NCI-H187 (cell line): ENCODE measurements around the gene DRG1.
"Not testable (repeated sequence)": the region's sequence is repeated elsewhere in the genome, so short reads cannot be mapped to it uniquely, and the experiment has no call there.

ENCODE experiments used
- DNase-seq, 2 experiments: peaks; one replicate each; lab custom pipeline; 2025; lab: John Stamatoyannopoulos, UW

DRG1 gene

GRCh38 chr22:31399211-31400022 is at the start of gene DRG1:
TSS of gene DRG1 (plus strand) at chr22:31399604. CDS start at chr22:31399684, 80 bp downstream.
- DNase-seq, result peak; percentile 69 to 70

DNA sequence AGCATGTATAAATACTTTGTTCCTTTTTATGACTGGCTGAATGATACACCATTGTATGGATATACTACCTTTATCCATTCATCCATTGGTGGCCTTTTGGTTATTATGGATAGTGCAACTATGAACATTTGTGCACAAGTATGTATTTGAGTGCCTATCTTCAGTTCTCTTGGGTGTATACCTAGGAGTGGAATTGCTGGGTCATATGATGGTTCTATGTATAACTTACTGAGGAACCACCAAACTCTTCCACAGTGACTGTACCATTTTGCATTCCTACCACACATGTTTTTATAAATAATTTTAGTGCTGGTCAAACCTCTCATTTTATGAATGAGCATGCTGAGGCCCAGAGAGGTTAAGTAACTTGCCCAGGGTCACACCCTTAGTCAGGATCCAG is 49.4 kb upstream of the DRG1 start:
- no peak for DNase-seq

GRCh38 chr22:31350410-31350863 is 49.0 kb upstream of the DRG1 start:
- DNase-seq, result peak in 1 of 2 experiments; percentile 8

DNA sequence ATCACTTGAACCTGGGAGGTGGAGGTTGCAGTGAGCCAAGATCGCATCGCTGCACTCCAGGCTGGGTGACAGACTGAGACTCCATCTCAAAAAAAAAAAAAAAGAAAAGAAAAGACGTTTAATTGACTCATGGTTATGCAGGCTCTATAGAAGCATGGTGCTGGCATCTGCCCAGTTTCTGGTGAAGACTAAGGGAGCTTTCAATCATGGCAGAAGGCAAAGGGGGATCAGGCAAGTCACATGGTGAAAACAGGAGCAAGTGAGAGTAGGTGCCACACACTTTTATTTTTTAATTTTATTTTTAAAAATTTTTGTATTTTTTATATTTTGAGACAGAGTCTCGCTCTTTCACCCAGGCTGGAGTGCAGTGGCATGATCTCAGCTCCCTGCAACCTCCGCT is 44.9 kb upstream of the DRG1 start:
- no peak for DNase-seq

GRCh38 chr22:31360029-31360428 is 39.4 kb upstream of the DRG1 start:
- DNase-seq, result no peak

GRCh38 chr22:31361743-31362142 is 37.7 kb upstream of the DRG1 start:
- no peak for DNase-seq

DNA sequence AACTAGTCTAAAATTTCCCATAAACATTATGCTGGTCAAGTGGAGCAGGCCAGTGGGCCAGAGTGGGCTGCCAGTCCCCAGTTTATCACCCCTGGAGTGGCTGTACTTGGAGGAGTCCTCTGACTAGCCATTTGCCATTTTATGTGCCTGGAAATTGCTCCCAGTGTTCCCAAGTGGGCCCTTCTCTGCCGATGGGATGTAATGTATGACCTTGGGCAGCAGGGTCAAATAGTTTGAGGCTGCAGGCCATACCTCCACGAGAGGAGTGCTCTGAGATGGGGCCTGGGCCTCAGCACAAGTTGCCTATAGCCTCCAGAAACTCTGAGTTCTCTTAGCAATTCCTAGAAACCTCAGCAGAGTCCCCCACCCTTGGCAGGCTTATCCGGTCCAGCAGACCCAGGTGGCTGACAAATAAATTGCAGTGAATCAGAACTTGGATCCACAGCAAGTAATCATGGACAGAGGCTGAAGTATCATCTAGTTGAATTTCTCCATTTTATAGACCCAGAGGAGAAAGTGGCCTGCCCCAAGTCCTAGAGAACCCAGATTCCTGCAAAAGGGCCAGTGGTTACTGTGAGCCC is 35.4 kb upstream of the DRG1 start:
- no peak for DNase-seq

DNA sequence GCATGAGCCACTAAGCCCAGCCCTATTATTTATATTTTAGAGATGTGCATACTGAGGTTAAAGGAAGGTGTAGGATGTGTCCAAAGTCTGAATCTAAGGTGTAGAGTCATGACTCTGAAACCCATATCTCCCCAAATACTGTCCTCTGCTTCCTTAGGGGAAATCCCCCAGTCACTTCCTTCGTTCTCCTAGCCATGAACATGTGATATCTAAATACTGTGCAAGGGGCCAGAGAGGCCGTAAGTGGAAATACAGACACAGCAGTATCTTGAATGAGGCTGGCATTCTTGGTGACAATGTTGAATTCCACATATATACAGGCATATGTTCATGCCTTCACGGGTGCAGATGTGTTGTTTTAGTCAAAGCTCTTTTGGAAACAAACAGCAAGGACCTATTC is 32.0 kb upstream of the DRG1 start:
- DNase-seq, result no peak

DNA sequence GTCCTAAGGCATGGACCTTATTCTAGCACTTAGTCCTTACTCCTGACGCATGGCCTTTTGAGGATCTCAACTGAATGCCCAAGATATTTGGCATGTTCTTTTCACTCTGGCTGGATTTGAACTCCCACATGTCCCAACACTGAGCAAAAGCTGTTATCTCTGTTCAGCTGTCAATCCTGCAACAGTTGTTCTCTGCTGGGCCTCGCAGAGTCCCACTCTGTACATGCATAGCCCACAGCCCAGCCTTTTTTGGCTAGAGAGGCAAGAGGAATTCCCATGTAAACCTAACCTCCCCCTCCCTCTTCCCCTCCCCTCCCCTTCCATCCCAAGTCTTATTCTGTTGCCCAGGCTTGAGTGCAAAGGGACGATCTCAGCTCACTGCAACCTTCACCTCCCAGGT is 21.8 kb upstream of the DRG1 start:
- no peak for DNase-seq

GRCh38 chr22:31378123-31378522 is 21.3 kb upstream of the DRG1 start:
- DNase-seq, result no peak

DNA sequence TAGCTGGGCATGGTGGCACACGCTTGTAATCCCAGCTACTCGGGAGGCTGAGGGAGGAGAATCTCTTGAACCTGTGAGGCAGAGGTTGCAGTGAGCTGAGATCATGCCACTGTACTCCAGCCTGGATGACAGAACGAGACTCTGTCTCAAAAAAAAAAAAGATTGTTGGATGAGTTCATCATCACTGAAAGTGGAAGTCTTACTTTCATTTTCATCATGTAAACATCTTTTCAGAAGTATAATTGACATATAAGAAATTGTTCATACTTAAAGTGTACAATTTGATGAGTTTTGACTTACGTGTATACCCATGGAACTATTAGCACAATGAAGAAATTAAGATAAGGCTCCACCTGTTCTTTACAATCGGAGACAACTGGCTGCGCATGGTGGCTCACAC is 20.8 kb upstream of the DRG1 start:
- DNase-seq, result not testable (repeated sequence)

DNA sequence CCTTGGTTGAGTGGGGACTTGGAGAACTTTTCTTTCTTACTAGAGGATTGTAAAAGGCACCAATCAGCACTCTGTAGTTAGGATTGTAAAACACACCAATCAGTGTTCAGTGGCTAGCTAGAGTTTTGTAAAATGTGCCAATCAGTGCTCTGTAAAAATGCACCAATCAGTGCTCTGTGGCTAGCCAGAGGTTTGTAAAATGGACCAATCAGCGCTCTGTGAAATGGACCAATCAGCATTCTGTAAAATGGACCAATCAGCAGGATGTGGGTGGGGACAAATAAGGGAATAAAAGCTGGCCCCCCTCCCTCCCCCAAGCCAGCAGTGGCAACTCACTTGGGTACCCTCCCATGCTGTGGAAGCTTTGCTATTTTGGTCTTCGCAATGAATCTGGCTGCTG is 5.5 kb upstream of the DRG1 start:
- no peak for DNase-seq

DNA sequence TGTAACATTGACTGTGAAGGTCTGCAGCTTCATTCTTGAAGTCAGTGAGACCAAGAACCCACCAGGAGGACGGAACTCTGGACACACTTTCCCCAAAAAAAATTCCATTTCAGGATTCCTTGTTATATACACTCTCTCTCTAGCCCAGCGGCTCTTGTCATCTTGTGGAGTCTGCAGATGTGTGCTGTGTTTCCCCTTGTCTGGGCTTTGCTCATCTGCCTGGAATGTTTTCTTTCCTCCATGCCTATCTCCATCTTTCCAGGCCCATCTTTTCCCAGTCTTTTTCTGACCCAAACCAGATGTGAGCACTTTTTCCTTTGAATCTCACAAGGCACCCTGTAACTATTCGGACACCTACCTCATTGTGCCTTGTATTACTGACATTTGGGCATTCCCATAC is 5.1 kb upstream of the DRG1 start:
- no peak for DNase-seq

DNA sequence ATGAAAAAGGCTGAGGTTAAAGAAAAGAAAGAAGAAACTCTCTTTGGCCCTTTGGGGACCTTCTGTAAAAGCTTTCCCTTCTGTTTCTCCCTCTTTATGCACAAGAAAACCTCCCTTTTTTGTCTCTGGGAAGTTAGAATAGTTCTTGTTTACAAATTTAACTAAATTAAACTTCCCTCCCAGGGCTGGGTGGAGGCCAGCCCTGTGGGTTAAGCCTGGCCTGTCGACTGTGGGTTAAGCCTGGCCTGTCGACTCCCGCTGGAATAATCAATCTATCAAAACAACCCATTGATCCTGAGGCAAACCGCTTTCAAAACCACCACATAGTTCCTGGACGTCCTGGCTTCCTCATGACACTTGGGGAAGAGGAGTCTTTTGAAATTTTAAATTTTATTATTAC is 1.2 kb upstream of the DRG1 start:
- DNase-seq, result no peak

GRCh38 chr22:31400023-31400397 is 606 bp downstream of the DRG1 start:
- no peak for DNase-seq

GRCh38 chr22:31402350-31402749 is 2.9 kb downstream of the DRG1 start:
- not testable (repeated sequence) for DNase-seq

GRCh38 chr22:31425331-31426050 is 26.1 kb downstream of the DRG1 start:
- no peak for DNase-seq

GRCh38 chr22:31431950-31432349 is 32.5 kb downstream of the DRG1 start:
- DNase-seq, result no peak

DNA sequence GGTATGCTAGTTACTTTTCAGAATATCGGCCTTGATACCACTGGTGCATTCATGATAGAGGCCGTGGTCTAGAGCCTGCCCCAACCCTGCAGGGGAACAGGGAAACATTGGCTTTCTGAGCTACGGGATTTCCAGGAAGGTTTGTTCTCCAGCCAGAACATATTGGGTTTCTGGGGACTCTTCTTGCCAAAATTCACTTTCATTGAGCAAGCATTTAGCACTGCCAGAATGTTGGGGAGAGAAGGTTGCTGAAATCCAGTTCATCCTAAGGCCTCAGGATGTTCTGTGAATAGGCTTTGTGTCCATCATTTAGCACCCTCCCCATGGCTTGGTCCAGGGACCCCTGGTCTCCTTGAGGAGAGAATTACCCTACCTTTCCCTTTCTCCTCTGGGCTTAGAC is 36.7 kb downstream of the DRG1 start:
- DNase-seq, result no peak

- DNase-seq, result no peak
These were observed 40.4 kb downstream of the DRG1 start for GRCh38 chr22:31439808-31440207.

DNA sequence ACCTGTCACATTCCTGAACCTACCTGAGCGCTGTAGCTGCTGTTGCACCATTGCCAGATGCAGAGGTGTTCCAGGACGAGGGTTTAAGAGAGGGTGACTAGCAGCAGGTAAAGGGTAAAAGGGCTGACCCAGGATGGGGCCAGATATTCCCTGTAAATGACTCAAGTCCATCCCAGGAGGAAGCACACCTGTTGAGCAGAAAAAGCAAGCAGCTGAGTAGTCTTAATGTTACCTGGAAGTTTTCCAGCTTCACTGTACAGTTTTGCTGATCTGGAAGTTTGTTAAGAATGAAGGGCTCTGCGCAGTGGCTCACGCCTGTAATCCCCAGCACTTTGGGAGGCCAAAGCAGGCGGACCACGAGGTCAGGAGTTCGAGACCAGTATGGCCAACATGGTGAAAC is 41.3 kb downstream of the DRG1 start:
- no peak for DNase-seq

DNA sequence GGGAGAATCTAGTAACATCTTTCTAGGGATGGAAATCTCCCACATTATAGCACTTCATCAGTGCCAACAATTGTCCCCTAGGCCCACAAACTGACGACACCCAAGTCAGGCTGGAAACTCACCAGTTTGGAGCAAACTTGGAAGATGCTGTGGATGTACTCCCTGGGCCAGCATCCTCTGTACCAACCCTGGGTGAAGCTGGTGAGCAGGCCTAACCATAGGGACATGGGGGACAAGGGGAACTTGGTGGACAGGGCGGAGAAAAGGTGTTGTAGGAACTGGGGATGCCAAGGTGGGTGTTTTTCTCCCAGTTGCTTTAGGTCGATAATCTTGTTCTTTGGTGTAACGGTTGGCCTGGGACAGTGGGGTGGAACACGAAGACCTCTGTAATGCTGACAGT is 42.2 kb downstream of the DRG1 start:
- no peak for DNase-seq
